Ectodermal cell (in vitro differentiated cells): ENCODE data around the gene CCM2L.
A peak's percentile ranks its signal among the peaks of the same experiment; 100 is the strongest.

Experiments
- H3K27ac ChIP-seq: 2 replicates; pipeline ENCODE4 v1.7.0; 2013; ENCODE audit warnings: mild to moderate bottlenecking, low read depth, low read length; ENCODE audit not compliant: insufficient read depth, poor library complexity, severe bottlenecking
- H3K27me3 ChIP-seq: 2 replicates; pipeline ENCODE4 v1.7.0; 2013; ENCODE audit warnings: mild to moderate bottlenecking, low read length; ENCODE audit not compliant: insufficient read depth, control insufficient read depth, poor library complexity, severe bottlenecking
- H3K36me3 ChIP-seq: one replicate; pipeline ENCODE4 v1.7.0; 2013; ENCODE audit warnings: low read length; ENCODE audit not compliant: control insufficient read depth, insufficient read depth
- H3K4me1 ChIP-seq: one replicate; pipeline ENCODE4 v1.7.0; 2013; ENCODE audit warnings: low read length; ENCODE audit not compliant: control insufficient read depth, insufficient read depth
- H3K4me3 ChIP-seq: 2 replicates; pipeline ENCODE4 v1.7.0; 2013; ENCODE audit warnings: low read depth, low read length, control low read depth; ENCODE audit not compliant: insufficient read depth
- H3K9me3 ChIP-seq: 2 replicates; pipeline ENCODE4 v1.7.0; 2013; ENCODE audit warnings: mild to moderate bottlenecking, low read length, moderate library complexity; ENCODE audit not compliant: control insufficient read depth
- WGBS, 2 experiments: methylation state at CpG; one replicate each; pipeline ENCODE4 v1.1.7; 2013; ENCODE audit warnings: missing lambda C conversion rate in 2 of 2; 5-methylcytosine and 5-hydroxymethylcytosine counted together

CCM2L gene

DNA sequence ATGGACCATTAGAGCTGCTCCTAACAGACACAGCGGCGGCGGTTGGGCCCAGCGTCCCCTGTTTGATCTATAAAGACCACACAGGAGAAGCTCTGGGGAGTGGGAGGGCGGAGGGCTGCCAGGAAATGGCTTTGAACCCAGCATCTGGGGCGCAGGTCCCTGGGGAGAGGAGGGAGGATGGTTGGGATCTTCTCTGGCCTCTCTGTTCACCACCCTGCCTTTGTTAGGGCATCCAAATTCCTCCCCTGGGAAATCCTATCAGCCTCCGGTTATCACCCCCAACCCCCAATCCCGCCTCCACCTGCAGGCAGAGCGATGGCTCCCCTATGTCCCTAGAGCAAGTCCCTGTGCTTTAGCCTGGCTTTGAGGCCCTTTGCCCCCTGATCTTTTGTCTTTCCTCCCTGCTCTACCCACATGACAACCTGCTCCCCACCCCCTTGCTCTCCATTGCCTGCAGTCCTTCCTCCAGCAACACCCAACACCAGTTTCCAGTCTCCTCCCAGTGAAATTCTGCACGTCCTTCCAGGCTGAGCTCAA is 35.2 kb upstream of the CCM2L start:
- 14 to 17% methylated on average over 10 of the region's 10 CpGs for WGBS, 2 experiments
- Histone ChIP-seq H3K4me3 (no peak overlapping the region), H3K36me3 (no peaks in the 10 kb centered on the region), H3K4me1 (peaks cover 14% of the 10 kb centered on the region), H3K9me3 (no peaks in the 10 kb centered on the region), H3K27me3 (peaks cover 3% of the 10 kb centered on the region), H3K27ac (peak overlapping the region; percentile 68)

DNA sequence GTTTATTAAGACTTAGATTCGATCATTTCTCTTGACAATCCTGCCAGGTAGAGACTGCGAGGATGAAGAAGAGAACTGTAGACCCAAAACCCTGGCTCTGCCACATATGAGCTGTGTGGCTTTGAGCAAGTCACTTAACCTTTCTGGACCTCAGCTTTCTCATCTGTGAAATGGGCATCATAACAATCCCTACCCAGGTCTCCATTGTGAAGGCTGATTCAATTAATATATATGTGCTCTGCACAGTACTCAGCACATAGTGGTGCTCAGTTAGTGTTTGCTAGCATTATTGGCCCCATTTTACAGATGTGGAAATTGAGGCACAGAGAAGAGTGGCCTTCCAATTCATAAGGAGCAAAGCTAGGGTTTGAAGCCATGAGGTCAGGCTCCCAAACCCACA is 34.4 kb upstream of the CCM2L start:
- H3K27me3 ChIP-seq: no peaks in the 10 kb centered on the region
- H3K27ac ChIP-seq: peak overlapping the region; percentile 68
- peaks cover 14% of the 10 kb centered on the region for H3K4me1 ChIP-seq
- no peaks in the 10 kb centered on the region for H3K36me3 ChIP-seq
- H3K9me3 ChIP-seq: no peaks in the 10 kb centered on the region
- 89 to 93% methylated on average over 2 of the region's 2 CpGs for WGBS, 2 experiments
- no peak overlapping the region for H3K4me3 ChIP-seq

DNA sequence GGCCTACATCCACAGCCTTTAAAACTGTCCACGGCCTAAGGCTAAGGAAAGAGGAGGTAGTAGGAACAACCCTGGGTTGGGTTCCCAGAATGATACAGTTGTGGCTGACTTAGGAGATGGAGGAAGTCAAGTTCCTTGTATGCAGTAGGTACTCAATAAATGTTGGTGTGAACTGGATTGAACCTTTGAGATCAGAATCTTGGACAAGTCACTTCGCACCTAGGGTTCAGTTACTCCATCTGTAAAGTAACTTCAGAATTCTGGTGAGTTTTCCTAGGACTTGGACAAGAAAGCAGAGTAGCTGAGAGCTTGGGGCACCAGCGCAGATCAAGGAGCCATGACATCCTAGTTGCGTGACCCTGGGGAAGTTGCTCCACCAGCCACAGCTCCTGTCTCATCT is 33.2 kb upstream of the CCM2L start:
- Histone ChIP-seq H3K36me3 (no peaks in the 10 kb centered on the region), H3K9me3 (no peaks in the 10 kb centered on the region), H3K4me1 (peaks cover 14% of the 10 kb centered on the region), H3K27ac (no peak overlapping the region), H3K4me3 (no peak overlapping the region), H3K27me3 (no peaks in the 10 kb centered on the region)
- 95 to 96% methylated on average over 4 of the region's 4 CpGs for WGBS, 2 experiments

DNA sequence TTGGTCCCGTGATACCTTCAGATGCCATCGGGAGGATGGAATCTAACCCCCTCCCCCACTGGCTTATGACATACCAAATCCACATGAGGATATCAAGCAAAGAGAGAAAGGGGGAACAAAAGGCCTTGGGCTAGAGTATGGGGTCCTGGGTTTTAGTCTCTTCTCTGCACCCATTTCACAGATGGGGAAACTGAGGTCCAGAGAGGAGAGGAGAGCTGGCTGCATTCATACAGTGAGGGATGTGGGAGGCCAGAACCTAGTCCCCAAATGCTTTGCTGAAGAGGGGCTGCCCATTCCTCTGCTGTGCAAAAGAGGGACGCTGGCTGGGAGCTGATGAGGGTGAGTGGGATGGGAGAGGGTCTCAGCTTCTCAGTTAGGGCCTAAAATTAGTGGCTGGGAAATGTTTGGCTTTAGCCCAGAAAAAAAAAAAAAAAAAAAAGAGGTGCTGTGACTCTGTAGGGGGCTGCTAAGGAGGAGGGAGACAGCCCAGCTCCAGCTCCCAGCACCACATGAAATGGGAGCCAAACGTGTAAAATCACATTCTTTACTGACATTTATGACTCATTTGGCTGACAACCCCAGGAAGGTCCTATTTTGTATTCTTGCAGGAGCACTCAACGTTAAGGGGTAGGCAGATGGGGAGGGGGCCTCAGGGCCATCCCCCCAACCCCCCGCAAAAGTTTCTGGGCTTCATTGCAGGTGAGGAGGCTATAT is 30.4 kb upstream of the CCM2L start:
- H3K27me3 ChIP-seq: no peaks in the 10 kb centered on the region
- H3K36me3 ChIP-seq: no peaks in the 10 kb centered on the region
- no peak overlapping the region for H3K4me3 ChIP-seq
- no peak overlapping the region for H3K27ac ChIP-seq
- 81 to 82% methylated on average over 6 of the region's 6 CpGs for WGBS, 2 experiments
- H3K9me3 ChIP-seq: no peaks in the 10 kb centered on the region
- H3K4me1 ChIP-seq: peaks cover 5% of the 10 kb centered on the region

DNA sequence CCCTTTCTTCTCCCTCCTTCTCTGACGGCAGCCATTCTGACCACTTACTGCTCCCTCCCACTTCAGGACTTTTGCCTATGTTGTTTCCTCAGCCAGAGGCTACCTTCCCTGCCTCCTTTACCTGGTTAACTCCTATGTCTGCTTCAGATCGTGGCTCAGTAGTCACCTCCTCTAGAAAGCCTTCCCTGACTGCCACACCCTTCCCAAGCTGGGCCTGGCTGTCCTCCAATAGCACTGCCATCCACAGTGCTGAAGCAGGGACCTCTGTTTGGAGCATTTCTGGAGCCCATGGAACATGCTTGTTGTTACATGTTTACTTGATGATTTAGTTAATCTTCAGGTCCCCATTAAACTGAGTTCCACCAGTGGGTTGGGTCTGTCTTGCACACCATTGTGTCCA is 28.5 kb upstream of the CCM2L start:
- H3K4me3 ChIP-seq: no peak overlapping the region
- no peaks in the 10 kb centered on the region for H3K9me3 ChIP-seq
- H3K36me3 ChIP-seq: no peaks in the 10 kb centered on the region
- H3K27ac ChIP-seq: no peak overlapping the region
- no peaks in the 10 kb centered on the region for H3K27me3 ChIP-seq
- no peaks in the 10 kb centered on the region for H3K4me1 ChIP-seq
- WGBS, 2 experiments: 81 to 83% methylated on average over 2 of the region's 2 CpGs

DNA sequence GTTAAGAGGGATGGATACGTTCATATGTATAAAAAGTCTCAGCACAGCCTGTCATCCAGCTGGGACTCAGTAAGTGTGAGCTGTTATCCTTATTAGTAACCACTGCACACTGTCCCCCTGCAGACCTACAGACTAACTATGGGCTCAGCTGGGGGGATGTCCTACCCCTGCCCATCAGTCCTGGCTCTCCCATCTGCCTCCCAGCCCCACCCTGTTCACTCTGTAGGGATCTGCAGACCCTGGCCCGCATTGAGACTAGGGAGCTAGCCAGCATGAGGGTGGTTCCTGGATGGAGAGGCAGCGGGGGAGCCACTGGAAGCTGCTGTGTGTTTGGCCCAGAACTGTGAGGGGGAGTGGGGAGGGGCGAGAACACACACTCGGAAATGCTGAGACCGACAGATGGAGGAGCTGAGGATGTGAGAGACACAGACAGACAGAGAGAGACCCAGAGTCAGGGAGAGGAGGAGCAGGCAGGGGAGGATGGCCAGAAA is 25.2 kb upstream of the CCM2L start:
- Histone ChIP-seq H3K4me3 (no peak overlapping the region), H3K36me3 (no peaks in the 10 kb centered on the region), H3K27ac (no peak overlapping the region), H3K4me1 (no peaks in the 10 kb centered on the region), H3K9me3 (no peaks in the 10 kb centered on the region), H3K27me3 (no peaks in the 10 kb centered on the region)
- 67 to 70% methylated on average over 6 of the region's 6 CpGs for WGBS, 2 experiments

DNA sequence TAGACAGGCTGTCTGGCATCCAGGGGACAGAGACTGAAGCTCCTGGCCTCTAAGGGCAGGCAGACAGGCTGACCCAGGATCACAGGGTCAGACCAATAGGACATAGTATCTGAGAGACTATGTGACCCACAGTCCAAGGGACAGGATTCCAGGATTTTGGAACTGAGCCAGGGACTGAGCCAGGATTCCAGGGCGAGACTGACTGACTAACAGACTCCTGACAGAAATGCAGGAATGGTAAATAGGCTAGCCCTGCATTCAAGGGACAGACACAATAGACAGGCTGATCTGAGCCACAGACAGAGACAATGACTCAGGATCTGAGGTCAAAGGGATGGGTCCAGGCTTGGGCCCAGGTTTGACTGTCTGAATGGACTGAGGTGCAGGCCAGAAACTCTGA is 22.5 kb upstream of the CCM2L start:
- H3K9me3 ChIP-seq: no peaks in the 10 kb centered on the region
- WGBS, 2 experiments: 77 to 81% methylated on average over 1 of the region's 1 CpG
- H3K4me3 ChIP-seq: no peak overlapping the region
- no peaks in the 10 kb centered on the region for H3K36me3 ChIP-seq
- H3K27me3 ChIP-seq: peaks cover 4% of the 10 kb centered on the region
- H3K4me1 ChIP-seq: no peaks in the 10 kb centered on the region
- no peak overlapping the region for H3K27ac ChIP-seq

DNA sequence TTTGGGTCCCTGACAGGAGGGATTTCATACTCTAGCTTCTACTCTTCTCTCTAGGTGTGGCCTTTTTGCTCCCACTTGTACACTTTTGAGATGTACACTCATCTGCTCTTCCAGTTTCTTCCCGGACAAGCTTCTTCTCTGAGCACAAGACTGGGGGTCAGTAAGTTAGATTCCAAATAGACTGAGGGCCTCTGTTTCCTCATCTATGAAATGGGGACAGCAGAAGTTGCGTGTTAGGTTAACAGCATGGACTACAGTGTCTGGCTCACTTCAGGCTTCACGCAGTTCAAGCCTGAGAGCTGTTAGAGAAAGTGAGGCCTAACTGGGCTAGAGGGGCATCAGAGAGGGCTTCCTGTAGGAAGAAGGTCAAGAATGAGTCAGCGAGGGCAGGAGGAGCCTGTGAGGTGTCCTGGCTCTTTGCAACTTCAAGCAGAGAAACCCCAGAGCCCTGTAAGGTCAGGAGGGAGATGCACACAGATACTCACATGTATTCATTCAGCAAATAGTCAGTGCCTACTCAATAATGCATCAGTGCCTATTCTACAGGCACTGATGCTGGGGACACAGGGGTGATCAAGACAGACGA is 21.7 kb upstream of the CCM2L start:
- Histone ChIP-seq H3K27ac (no peak overlapping the region), H3K36me3 (no peaks in the 10 kb centered on the region), H3K4me3 (no peak overlapping the region), H3K4me1 (no peaks in the 10 kb centered on the region), H3K9me3 (no peaks in the 10 kb centered on the region), H3K27me3 (peaks cover 12% of the 10 kb centered on the region)
- 92 to 94% methylated on average over 5 of the region's 5 CpGs for WGBS, 2 experiments

DNA sequence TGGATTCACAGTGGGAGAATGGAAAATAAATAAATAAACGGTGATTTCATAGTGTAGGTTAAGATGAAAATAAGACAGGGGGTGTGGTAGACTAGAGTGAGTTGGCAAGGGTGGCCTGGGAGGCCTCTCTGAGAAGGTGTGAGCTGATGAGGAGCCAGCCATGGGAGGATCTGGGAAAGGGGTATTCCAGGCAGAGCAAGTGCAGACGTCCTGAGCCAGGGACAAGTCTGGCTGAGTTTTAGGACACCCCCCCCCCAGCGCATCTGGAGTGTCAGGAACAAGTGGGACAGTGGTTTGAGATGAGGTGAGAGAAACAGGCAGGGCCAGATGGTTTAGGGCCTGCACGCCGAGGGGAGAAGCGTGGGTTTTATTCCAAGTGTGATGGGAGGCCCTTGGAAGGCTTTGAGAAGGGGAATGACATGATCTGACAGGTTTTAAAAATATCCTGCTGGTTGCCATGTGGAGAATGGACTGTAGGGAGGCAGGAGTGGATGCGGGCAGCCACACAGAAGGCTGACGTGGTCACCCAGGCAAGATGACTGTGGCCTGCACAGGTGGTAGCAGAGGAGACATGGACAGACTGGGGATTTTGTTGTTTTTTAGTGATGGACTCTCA is 21.1 kb upstream of the CCM2L start:
- Histone ChIP-seq H3K27ac (no peak overlapping the region), H3K27me3 (peaks cover 18% of the 10 kb centered on the region), H3K9me3 (no peaks in the 10 kb centered on the region), H3K4me3 (no peak overlapping the region), H3K4me1 (no peaks in the 10 kb centered on the region), H3K36me3 (no peaks in the 10 kb centered on the region)
- WGBS, 2 experiments: 89 to 91% methylated on average over 8 of the region's 8 CpGs

DNA sequence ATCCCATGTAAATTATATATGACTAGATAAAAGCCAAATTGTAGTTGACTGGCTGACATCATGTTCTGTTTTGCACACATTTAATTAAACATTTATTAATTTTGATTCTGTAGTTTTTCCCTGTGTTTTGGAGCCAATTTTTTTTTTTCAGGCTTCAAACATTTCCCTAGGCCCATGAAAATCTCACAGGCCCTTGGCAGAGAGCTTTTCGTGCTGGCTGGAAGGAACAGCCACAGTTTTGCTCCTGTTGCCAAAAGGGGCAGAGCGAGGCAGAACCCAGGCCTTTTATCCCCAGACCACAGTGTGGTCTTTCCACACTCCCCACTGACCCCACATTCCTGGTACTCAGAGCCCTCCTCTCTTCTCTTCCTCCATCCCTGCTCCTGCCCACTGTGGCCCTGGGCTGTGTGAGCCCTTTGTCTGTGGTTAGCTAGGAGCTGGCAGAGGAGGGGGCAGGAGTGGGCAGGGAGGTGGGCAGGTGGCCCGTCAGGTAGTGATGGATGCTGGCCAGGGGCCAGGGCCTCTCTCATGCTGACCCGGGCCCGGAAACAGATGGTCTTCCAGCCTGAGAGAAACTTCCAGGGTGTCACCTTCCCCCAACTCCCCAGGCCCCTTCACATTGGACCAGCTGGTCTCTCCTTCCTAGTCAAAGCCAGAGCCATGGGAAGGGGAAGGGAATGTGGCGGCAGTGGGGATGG is 19.4 kb upstream of the CCM2L start:
- Histone ChIP-seq H3K9me3 (no peaks in the 10 kb centered on the region), H3K4me3 (no peak overlapping the region), H3K27me3 (peaks cover 34% of the 10 kb centered on the region), H3K4me1 (peaks cover 5% of the 10 kb centered on the region), H3K27ac (no peak overlapping the region), H3K36me3 (no peaks in the 10 kb centered on the region)
- 92 to 93% methylated on average over 6 of the region's 6 CpGs for WGBS, 2 experiments
